GM12801 (cell line): ENCODE measurements around the gene SYNGR4.

Experiments
- CTCF ChIP-seq: IDR thresholded peaks from one replicate; pipeline ENCODE4 v1.5.1; 2011; ENCODE audit warnings: control low read depth; ENCODE audit not compliant: insufficient read length; ENCODE audit errors: extremely low read depth

SYNGR4 gene

GRCh38 chr19:48381178-48381950, 17.2 kb downstream of the SYNGR4 start:
- TF ChIP-seq CTCF: no peak

GRCh38 chr19:48382286-48382685, 18.1 kb downstream of the SYNGR4 start:
- no peak for TF ChIP-seq CTCF

DNA sequence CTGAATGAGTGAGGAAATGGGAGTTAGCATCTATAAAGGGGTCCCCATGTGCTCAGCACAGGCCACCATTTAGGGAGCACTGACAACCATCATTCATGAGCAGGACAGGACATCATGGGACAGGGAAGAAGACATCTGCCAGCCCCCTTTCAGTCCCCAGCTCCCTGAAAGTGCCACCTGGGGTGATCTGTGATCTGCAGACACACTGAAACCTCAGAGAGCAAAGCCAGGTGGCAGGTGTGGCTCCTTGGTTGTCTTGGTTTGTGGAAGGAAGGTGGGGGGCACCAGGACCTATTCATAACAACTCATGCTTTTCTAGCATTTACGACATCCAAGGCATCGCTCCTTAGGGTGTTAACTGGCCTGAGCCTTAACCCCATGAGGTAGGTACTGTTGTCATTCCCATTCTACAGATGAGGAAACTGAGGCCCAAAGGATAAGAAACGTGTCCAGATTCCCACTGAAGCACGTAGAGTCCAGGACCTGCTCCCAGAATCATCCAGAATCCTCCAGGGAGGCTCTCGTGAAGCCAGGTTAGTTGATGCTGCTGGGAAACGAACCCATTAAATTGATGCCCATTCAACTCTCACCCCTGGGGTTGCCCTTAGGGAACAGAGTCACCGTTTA, 21.4 kb downstream of the SYNGR4 start:
- TF ChIP-seq CTCF: no peak

GRCh38 chr19:48386981-48387380, 22.8 kb downstream of the SYNGR4 start:
- no peak for TF ChIP-seq CTCF

DNA sequence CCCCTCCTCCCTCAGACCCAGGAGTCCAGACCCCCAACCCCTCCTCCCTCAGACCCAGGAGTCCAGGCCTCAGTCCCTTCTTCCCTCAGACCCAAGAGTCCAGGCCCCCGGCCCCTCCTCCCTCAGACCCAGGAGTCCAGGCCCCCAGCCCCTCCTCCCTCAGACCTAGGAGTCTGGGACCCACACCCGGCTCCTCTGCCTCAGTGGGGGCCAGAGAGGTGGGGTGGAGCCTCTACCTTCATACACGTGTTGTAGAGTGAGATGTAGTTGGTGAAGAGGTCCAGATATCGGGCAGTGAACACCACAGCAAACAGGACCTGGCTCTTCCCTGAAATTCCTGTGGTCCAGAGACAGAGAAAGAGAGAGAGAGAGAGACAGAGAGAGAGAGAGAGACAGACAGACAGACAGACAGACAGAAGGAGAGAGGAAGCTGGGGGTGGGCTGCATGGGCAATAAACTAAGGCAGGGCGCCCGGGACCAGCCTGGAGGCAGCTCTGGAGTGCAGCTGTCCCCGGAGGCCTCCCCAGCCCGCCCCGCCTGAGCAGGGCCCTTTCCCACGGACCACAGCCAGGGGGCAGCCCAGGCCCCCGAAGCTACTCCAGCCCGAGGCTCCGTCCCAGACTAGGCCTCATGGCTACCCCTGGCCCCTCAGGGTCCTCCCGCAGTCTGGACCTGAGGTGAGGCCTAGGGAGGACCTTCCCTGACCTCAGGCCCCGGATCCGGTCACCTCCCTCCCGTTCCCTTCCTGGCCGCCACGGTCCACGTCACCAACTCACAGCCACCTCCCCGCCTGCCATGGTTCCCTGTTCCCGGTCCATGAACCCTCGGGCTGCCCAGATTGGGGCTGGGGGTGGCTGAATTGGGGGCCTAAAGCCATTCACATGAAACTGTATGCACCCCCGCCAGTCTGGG, 26.3 kb downstream of the SYNGR4 start:
- no peak for TF ChIP-seq CTCF

- TF ChIP-seq CTCF: no peak
Measured at GRCh38 chr19:48391100-48392005, 27.2 kb downstream of the SYNGR4 start, which contains the start of gene KDELR1. Gene KDELR1 (minus strand): TSS chr19:48391551. CDS start chr19:48391358, 193 bp downstream.
